Ishikawa (cell line): ENCODE results near the gene FLNC.

Experiments used
- CEBPB ChIP-seq: IDR thresholded peaks from 2 replicates; pipeline ENCODE4 v1.6.1; 2012
- CREB1 ChIP-seq: IDR thresholded peaks from 2 replicates; pipeline ENCODE4 v1.6.1; 2012; ENCODE audit warnings: low read depth
- EGR1 ChIP-seq: IDR thresholded peaks from 2 replicates; pipeline ENCODE4 v1.6.1; 2012
- EP300 ChIP-seq: IDR thresholded peaks from 2 replicates; pipeline ENCODE4 v1.6.1; 2012; ENCODE audit warnings: borderline replicate concordance
- FOXM1 ChIP-seq: IDR thresholded peaks from 2 replicates; pipeline ENCODE4 v1.6.1; 2012; ENCODE audit warnings: low read depth, borderline replicate concordance
- NFIC ChIP-seq: IDR thresholded peaks from 2 replicates; pipeline ENCODE4 v1.6.1; 2012
- RAD21 ChIP-seq: IDR thresholded peaks from 2 replicates; pipeline ENCODE4 v1.6.1; 2012; ENCODE audit warnings: low read depth
- REST ChIP-seq: IDR thresholded peaks from 2 replicates; pipeline ENCODE4 v1.6.1; 2012; ENCODE audit warnings: low read depth, mild to moderate bottlenecking
- TAF1 ChIP-seq: IDR thresholded peaks from 2 replicates; pipeline ENCODE4 v1.6.1; 2012; ENCODE audit warnings: low read depth, mild to moderate bottlenecking
- TCF12 ChIP-seq: IDR thresholded peaks from 2 replicates; pipeline ENCODE4 v1.6.1; 2012; ENCODE audit warnings: low read depth
- TEAD4 ChIP-seq: IDR thresholded peaks from 2 replicates; pipeline ENCODE4 v1.6.1; 2012
- YY1 ChIP-seq: IDR thresholded peaks from 2 replicates; pipeline ENCODE4 v1.6.1; 2012; ENCODE audit warnings: low read depth
- ZBTB7A ChIP-seq: IDR thresholded peaks from 2 replicates; pipeline ENCODE4 v1.6.1; 2012; ENCODE audit warnings: low read depth
- TF ChIP-seq, protein P1 (sequence below): IDR thresholded peaks from 2 replicates; pipeline ENCODE4 v1.6.1; 2012
- TF ChIP-seq, protein P2 (sequence below): IDR thresholded peaks from 2 replicates; pipeline ENCODE4 v1.6.1; 2012

FLNC gene

DNA sequence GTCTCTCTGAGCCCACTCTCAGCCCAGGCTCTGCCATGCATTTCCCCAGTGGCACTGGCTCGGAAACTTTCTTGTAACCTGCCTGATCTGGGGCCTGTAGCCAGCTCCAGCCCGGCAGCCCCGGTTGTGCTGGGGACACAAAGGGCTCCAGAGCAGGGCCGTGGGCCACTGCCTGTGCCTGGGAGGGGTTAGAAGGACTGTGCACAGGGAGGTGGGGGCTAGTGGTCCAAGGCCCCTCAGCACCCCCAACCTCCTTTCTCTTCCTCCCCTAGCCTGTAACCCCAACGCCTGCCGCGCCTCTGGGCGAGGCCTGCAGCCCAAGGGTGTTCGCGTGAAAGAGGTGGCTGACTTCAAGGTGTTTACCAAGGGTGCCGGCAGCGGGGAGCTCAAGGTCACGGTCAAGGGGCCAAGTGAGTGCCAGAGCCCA, 9.6 kb downstream of the FLNC start:
- TF ChIP-seq TAF1: no peak
- TF ChIP-seq EP300: no peak
- TF ChIP-seq, protein P1, sequence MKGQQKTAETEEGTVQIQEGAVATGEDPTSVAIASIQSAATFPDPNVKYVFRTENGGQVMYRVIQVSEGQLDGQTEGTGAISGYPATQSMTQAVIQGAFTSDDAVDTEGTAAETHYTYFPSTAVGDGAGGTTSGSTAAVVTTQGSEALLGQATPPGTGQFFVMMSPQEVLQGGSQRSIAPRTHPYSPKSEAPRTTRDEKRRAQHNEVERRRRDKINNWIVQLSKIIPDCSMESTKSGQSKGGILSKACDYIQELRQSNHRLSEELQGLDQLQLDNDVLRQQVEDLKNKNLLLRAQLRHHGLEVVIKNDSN: no peak
- no peak for TF ChIP-seq NFIC
- TF ChIP-seq FOXM1: no peak
- TF ChIP-seq CEBPB: no peak
- no peak for TF ChIP-seq TEAD4
- no peak for TF ChIP-seq REST
- no peak for TF ChIP-seq CREB1
- TF ChIP-seq TCF12: no peak
- no peak for TF ChIP-seq ZBTB7A
- no peak for TF ChIP-seq EGR1
- TF ChIP-seq RAD21: no peak
- TF ChIP-seq, protein P2, sequence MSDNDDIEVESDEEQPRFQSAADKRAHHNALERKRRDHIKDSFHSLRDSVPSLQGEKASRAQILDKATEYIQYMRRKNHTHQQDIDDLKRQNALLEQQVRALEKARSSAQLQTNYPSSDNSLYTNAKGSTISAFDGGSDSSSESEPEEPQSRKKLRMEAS: no peak
- TF ChIP-seq YY1: no peak

DNA sequence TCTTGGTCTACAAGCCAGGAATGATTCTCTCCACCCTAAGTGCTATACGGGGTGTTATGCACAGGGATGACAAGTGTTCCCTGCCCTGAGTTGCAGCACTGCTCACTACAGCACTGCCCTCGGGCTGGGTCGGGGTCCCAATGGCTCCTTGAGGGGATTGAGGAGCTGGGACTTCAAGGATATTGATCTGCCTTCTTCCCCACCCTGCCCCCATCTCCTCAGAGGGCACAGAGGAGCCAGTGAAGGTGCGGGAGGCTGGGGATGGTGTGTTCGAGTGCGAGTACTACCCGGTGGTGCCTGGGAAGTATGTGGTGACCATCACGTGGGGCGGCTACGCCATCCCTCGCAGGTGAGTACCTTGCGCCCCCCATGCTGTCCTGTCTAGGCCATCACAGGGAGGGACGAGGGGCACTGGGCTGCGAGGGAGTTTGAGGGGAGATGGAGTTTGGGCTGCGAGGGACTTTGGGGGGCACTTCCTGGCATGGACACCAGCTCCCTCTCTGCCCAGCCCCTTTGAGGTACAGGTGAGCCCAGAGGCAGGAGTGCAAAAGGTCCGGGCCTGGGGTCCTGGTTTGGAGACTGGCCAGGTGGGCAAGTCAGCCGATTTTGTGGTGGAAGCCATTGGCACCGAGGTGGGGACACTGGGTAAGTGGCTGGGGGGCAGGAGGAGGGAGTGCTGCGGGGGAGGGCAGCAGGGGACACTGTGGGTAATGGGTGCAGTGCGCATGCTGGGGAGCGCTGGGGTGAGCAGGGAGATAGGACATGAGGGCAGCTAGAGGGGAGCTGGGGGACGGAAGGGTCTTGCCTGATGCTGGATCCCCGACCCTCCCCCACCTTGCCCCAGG, 10.3 kb downstream of the FLNC start:
- TF ChIP-seq ZBTB7A (no peak), YY1 (no peak), TCF12 (no peak), TEAD4 (no peak), EP300 (no peak), EGR1 (no peak), CREB1 (no peak), REST (no peak), NFIC (no peak), RAD21 (no peak), FOXM1 (no peak), TAF1 (no peak)
- TF ChIP-seq, protein P1: no peak
- TF ChIP-seq, protein P2: no peak

- TF ChIP-seq FOXM1 (no peak), EGR1 (no peak), TCF12 (no peak), EP300 (no peak), CREB1 (no peak)
Observed at GRCh38 chr7:128841171-128841690, 11.0 kb downstream of the FLNC start.

GRCh38 chr7:128841921-128842673, 11.9 kb downstream of the FLNC start:
- peak; percentile 61 for TF ChIP-seq EGR1
- no peak for TF ChIP-seq FOXM1
- TF ChIP-seq EP300: no peak
- TF ChIP-seq TCF12: no peak
- TF ChIP-seq CEBPB: no peak
- TF ChIP-seq, protein P2: peak; percentile 64
- no peak for TF ChIP-seq YY1
- no peak for TF ChIP-seq ZBTB7A
- TF ChIP-seq RAD21: peak; percentile 49
- no peak for TF ChIP-seq NFIC
- no peak for TF ChIP-seq CREB1
- TF ChIP-seq REST: no peak
- TF ChIP-seq, protein P1: peak; percentile 49
- TF ChIP-seq TEAD4: no peak
- TF ChIP-seq TAF1: no peak
